Stimulated activated CD8-positive, alpha-beta memory T cell treated with anti-CD3 and anti-CD28 coated beads, Interleukin-7, amount 100 ng/mL, for 48 hours (primary cell): ENCODE measurements around the gene RPS6KC1.
"Not testable (repeated sequence)": the region's sequence is repeated elsewhere in the genome, so short reads cannot be mapped to it uniquely, and the experiment has no call there.

Experiments
- DNase-seq, 2 donors: peaks; one replicate each; pipeline ENCODE4 v3.0.0-alpha.2; 2020; ENCODE audit warnings: low read depth in 1 of 2; ENCODE audit errors: extremely low read depth in 1 of 2

RPS6KC1 gene

DNA sequence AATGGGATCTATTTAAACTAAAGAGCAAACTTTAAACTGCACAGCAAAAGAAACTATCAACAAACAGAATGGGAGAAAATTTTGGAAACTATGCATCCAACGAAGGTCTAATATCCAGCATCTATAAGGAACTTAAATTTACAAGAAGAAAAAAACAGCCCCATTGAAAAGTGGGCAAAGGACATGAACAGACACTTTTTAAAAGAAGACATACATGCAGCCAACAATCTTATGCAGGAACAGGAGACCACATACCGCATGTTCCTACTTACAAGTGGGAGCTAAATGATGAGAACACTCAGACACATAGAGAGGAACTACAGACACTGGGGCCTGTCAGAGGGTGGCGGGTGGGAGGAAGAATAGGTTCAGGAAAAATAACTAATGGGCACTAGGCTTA, 149.6 kb downstream of the RPS6KC1 start:
- no peak for DNase-seq

DNA sequence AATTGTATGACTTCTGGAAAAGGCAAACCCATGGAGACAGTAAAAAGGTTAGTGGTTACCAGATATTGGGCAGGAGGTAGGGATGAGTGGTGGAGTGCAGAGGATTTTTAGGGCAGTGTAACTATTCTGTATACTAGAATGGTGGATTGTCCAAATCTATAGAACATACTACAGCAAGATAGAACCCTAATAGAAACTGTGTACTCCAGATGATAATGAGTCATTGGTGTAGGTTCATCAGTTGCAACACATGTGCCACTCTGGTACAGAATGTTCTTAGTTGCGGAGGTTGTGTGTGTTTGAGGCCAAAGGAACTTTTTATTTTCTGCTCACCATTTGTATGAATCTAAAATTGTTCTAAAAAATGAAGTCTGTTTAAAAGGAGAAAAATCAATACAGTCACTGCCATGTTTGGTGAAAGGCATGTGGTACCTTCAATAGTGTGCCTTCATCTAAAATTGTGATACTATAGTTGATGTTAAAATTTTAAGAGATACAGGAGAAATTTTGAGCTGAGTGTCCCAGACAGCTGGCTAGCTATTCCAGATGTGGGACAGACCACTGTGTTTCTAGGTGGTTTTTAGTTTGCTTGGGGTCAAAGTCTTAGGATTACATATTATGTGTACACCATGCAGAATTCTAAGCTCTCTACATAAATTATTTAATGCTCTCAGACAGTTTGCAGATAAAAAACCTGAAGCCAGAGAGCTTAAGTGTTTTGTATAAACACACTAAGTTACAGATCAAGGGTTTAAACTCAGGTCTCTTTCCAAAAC, 150.5 kb downstream of the RPS6KC1 start:
- DNase-seq: no peak

DNA sequence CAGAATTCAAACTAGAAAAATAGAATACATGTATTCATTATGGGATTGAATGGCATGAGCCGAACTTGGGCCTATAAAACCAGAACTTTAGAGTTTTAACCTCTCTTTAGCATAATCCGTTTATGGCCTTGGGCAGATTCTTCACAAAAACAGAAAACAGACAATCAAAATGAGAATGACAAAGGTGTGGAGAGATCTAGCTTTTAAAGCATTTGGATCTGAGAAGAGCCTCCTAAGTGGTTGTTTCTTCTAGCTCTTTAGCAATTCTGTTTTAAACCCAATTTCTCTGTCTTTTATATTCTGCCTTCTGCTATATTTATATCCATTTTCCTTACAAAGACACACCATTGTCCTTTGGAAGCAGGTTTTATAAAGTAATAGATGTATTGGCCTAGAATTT, 160.2 kb downstream of the RPS6KC1 start:
- DNase-seq: no peak

DNA sequence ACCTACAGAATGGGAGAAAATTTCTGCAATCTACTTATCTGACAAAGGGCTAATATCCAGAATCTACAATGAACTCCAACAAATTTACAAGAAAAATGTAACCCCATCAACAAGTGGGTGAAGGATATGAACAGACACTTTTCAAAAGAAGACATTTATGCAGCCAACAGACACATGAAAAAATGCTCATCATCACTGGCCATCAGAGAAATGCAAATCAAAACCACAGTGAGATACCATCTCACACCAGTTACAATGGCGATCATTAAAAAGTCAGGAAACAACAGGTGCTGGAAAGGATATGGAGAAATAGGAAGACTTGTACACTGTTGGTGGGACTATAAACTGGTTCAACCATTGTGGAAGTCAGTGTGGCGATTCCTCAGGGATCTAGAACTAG, 168.0 kb downstream of the RPS6KC1 start:
- DNase-seq: not testable (repeated sequence)

DNA sequence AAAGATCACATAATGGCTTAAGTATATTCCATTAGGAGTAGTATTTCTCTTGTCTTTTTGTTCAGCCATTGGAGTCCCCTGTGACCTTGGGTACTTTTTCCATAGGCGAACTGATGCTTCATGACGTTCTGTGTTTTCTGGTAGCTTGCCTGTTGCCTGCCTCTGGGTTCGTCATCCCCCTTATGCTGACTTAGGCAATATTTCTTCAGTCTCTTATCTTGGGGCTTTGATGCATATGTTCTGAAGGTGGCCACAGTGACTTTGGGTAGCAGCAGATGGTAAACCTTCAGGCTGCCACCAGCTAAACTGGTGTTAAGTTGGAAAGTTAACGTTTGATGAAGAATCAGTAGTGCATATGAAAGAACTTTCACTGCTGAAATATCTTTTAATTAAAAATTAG, 170.2 kb downstream of the RPS6KC1 start:
- DNase-seq: no peak

DNA sequence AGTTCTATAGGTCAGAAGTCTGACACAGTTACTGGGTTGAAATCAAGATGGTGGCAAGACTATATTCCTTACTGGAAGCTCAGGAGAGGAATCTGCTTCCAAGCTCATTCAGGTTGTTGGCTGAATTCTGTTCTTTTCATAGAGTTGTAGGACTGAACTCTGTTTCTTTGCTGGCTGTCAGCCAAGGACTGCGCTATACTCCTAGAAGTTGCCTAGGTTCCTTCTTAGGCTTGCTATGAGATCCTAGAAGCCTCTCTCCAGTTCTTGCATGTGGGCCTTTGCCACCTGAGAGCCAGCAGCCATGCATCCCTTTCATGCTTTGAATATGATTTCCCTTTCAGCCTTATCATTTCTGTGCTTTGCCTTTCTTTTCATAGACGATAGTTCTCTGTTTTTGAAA, 176.4 kb downstream of the RPS6KC1 start:
- no peak for DNase-seq

DNA sequence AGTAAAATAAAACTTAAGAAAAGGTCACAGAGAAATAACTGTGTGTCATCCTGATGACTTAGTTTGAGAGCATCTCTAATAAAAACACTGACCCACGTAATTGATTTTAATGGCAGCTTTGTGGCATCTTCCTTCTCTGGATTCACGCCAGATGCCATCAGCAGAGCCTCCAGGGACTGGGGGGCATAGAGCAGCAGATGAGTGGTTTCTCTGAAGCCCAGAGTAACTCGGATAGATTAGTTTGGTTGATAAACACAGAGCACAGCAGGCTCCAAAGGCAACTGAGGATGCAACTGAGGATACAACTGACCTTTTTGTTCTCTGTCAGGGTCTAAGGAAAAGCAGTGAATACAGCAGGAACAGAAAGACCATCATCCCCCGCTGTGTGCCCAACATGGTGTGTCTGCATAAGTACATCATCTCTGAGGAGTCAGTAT, 180.8 kb downstream of the RPS6KC1 start:
- DNase-seq: no peak

DNA sequence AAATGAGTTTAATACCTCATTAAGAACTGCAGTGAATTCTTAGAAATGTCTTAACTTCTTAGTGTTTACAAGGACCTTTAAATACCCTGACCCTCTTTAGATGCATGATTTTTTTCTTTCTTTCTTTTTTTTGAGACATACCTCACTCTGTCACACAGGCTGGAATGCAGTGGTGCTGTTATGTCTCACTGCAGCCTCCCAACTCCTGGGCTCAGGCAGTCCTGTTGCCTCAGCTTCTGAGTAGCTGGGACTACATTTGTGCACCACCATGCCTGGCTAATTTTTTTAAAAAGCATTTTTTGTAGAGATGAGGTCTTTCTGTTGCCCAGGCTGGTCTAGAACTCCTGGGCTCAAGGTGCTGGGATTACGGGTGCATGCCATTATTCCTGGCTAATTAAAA, 191.8 kb downstream of the RPS6KC1 start:
- no peak for DNase-seq

DNA sequence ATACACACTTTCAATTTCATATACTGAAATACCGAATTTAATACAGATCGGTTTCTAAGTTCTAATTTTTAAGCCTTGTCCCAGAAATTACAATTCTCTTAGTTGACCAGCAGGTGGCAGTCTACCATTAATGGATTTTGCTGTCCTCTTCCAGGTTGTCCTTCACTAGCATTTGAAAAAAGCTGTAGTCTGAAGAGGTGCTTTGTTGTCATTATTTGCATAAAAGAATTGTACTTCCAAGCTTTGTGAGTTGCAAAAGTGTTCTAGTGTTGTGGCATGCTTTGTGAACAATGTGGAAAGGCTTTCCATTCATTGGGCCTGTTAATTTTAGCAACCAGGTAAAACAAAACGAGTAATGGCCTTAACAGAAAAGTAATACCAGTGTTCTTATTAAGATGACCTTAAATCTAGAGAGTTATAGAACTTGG, 193.6 kb downstream of the RPS6KC1 start:
- no peak for DNase-seq

DNA sequence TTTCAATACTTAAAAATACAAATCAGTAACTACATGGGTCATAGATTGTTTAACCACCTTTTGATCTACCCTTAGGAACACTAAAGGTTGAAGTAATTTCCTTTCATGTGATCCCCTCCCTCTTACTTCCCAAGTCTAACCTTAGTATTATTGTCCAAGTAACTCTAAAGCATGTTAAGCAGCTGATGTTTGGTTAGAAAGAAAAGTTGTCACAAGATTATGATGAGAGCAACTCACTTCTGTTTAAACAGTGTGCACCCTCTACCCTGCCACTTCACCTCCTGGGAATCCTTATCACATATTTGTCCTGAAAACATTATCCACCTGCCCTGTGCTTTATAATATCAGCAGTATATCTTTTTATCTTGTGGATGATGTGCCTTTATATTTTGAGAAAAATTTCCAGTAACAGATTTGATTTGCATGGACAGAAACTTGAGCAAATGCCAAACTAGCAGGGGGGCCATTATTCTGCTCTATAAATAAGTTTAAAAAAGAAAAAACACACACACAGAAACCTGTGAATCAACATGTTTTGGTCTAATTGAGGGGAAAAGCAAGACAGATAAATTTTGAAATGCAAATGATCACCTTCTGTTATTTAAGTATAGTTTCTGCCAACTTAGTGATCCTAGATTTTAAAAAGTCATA, 194.3 kb downstream of the RPS6KC1 start:
- no peak for DNase-seq

DNA sequence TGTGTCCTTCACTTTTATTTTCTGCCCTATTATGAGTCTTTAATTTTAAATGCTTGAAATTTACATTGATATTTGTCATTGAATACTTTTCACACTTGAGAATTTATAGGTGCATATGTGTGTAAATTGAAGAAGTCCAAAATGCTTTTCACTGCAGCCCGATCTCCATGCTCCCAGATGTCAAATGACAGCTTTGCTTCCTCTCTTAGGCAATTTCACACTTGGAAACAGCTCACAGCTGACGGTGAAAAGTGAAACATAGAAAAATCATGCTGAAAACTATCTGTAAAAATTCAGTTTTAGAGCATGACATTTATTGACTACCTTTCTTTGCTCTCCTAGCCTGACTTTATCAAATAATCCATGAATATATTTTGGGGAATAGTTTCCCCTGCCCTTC, 196.0 kb downstream of the RPS6KC1 start:
- no peak for DNase-seq

DNA sequence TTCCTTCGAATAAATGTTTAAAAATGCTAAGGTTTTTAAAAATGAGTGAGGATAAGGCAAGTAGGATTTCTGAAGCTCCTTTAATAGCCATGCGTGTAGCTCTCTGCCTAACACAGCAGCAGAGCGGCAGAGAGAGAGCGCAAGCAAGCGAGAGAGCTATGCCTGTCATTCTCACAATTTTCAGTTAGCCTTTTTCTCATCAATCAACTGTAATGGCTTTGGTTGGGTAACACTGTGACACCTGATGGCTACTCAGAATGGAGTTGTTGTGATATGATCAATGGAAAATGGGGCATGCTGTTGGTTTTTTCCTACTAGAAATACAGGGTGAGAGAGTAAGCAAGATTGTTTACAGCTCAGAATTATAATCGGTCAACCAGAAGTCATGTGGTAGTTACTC, 198.4 kb downstream of the RPS6KC1 start:
- DNase-seq: no peak

DNA sequence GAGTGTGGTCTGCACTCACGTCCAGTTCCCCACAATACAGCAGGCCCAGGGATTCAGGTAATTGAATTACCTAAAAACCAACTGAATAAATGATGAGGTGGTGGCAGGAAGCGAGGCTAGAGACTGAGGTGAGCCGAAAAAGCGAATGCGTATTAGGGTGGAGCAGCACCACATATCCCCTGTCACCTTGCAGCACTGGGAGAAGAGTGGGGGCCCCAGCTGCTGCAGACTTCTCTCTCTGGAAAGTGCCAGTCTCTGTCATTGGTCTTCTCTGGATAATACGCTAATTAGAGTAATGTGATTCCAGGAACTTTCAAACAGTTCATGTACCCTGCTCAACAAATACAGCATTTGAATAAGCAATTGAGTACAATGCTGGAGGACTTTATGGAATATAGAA, 199.0 kb downstream of the RPS6KC1 start:
- no peak for DNase-seq

DNA sequence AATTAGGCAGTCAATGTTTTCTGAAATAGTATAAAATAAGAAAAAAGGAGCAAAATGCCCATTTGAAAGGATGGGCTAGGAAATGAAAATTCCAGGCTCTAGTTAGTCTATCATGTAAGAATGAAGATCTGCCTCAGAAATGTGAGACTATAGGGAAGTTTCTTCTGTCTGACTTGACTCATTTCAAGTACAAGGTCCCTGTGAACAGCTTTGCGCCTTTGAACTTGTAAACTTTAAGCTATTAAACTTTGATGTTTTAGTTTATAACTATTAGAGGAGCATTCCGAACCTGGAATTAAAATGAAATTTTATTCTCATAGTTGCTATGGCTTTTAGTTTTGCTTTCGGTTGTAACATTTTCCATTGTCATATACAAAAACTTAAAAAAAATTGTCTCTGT, 199.4 kb downstream of the RPS6KC1 start:
- no peak for DNase-seq

DNA sequence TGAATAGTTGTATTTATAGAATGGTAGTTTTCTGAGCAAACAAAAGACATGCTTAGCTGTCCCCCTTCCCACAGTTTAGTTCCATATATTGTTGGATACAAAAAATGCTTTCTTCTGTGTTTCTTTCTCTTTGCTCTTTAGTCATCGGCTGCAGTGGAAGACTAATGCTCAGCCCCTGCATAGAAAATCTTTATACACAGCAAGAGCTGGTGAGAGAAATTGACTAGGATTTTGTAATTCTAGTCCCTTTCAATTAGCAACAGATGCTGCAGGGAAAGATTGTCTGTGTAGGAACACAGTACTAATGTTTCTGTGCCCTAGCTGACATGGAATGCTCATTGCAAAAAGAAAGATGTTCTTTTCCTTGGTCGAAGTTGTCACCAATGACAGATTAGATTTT, 200.9 kb downstream of the RPS6KC1 start:
- no peak for DNase-seq

DNA sequence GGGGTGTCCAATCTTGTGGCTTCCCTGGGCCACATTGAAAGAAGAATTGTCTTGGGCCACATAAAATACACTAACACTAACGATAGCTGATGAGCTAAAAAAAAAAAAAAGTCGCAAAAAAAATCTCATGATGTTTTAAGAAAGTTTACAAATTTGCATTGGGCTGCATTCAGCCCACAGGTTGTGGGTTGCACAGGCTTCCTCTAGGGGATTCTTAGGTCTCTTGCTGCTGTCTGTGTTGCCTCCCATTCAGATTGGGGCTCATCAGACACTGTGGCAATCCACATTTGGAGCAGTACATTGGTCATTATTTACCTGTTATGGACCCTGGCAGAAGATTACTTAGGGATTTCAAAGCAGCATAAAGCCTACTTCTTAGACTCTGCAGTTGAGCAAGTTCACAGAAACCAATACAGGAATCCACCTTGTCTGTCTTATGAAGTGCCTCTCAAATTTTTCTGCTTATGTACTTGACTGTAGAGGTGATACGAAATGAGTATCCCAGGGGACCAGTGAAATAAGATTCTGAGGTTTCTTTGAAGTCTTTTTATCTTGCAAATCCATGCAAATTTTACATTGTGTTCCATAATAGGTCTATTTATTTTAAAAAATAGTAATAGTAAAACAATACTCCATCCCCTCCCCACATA, 205.5 kb downstream of the RPS6KC1 start:
- no peak for DNase-seq

DNA sequence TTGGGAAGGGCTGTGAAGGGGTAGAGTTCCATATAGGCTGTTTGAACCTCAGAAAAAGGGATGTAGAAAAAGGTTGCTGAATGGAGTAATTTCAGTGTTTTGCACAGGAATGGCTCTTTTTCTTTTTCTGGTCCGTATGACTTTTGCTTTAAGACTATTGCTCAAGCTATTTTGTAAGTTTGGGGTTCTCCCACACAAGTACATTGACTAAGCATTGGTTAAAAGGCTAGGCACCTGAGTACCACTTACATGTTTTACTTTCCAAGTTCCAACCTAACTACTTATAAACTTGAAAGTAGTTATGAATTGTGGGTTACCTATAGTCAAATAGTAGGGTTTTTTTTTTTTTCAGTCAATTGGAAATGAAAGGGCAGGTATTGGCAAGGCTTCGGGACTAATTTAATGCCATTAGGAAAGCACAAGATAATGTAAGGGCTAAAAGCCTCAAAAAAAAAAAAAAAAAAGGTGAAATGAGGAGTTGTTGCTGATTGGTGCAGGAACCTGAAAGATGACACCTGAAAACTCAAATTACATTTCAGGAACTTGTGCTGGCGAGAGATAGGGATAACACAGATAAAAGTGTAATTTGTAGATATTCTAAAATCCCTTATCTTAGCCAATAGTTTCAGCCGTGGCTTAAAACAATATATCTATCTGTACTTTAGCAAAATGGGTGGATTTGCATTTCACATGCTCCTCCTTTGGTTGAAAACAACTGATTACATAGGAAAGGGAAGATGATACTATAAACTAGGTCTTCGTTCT, 209.5 kb downstream of the RPS6KC1 start:
- no peak for DNase-seq

DNA sequence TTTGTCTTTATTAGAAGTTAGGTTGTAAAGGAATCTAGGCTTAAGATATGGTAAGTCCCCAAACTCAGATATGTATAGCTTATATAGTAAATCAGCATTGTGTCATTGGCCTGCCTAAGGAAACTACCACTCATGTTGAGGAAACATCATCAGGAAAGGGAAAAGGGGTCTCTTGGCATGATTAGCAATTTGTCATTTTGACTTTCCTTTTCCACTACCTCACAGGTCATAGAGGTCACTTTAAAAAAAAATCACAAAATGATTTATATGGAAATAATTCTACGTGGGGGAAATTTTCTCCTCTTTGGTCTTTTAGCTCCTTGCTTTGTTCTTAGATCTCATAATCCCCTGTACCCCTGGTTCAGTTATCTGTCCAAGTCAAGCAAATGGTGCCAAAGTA, 213.5 kb downstream of the RPS6KC1 start:
- DNase-seq: no peak

DNA sequence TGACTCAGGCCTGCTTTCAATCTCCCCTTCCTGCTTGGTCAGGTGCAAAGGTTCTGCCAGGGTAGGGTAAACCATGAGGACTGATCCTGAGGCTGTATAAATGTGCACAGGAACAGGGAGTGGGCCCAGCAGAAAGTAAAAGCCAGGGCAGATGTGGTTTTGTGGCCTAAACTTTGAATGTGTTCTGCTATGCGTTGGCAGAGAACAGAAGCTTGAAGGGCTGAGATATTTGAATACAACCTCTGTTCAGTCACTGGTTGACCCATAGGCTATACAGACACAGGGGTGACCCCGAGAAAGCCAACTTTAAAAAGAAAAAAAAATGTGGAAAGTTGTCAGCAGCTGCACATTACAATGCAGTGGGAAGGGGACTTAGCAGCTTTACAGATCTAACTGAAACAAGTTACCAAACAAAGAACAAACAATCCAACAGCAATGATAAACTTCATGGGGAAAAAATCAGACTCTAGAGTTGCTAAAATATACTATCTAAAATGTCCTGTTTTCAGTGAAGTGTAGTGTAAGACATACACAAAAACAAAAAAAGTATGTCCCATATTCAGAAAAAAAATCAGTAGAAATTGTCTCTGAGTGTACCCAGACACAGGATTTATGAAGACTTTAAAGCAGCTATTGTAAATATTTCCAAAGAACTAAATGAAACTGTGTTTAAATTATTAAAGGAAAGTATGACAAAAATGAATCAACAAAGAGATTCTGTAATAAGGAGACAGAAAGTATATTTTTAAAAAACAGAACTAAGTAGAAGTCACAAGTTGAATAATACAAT, 216.1 kb downstream of the RPS6KC1 start:
- DNase-seq: no peak

DNA sequence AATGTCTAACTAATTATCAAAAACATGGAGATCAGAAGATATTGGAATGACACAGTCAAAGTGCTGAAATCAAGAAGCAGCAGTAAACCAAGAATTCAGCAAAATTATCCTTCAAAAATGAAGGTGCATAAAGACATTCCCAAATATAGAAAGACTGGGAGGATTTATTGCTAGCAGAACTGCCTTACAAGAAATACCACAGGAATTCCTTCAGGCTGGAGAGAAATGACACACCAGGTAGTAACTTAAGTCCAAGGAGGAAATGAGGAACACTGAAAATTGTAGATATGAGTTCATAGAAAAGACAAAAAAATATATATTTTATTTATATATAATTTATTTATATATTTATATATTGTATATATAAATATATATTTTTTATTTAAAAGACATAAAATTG, 217.2 kb downstream of the RPS6KC1 start:
- no peak for DNase-seq

DNA sequence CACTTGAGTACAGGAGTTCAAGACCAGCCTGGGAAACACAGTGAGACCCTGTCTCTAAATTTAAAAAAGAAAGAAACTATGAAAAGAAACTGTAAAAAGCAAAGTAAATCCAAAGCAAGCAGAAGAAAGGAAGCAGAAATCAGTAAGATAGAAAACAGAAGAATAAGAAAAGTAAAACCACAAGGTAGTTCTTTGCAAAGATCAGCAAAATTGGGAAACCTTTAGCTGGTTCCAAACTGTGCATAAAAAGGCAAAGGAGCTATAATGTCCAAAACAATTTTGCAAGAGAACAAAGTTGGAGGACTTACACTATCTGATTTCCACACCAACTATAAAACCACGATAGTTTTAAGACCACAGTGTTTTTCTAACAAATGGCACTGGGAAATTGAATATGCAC, 218.8 kb downstream of the RPS6KC1 start:
- DNase-seq: no peak
